HepG2 (cell line): ENCODE results near the gene SMIM29. TPM values are rescaled to one million over a fixed set of nuclear protein-coding genes. Genes with fewer than 3 reads are reported as not detected.

Experiments used
- ATAC-seq: fragments of 200-7000 bp; cut with Tn5 transposase; 3 replicates; pipeline ENCODE4 v1.9.1; 2020; ENCODE audit warnings: mild to moderate bottlenecking, moderate library complexity
- BruUV-seq: library from RNA; stranded (reverse); fragments of 400-500 nt; replicated peaks from 2 replicates; lab custom pipeline; 2021; lab: Mats Ljungman, UMichigan
- CTCF ChIA-PET: fragments of 300-600 bp; formaldehyde crosslinking; extraction: SDS; loops from one replicate; lab custom pipeline; 2021; ENCODE audit warnings: low total read pairs, inconsistent platforms, low intra/inter-chr PET ratio; lab: Yijun Ruan, JAX
- POLR2A ChIA-PET: fragments of 350-600 bp; sonication (Branson Sonifier 250); formaldehyde crosslinking; loops from one replicate; lab custom pipeline; 2020; ENCODE audit warnings: antibody characterized with exemption, inconsistent platforms; lab: Yijun Ruan, JAX
- DNase-seq: peaks from one replicate; pipeline ENCODE4 v3.0.0-alpha.2; 2015; ENCODE audit warnings: low spot score
- FAIRE-seq: peaks from 3 replicates; lab custom pipeline; 2011; peaks lifted over from hg19 to GRCh38; lab: Jason Lieb, UNC
- H2AFZ ChIP-seq: one replicate; pipeline ENCODE4 v1.6.1; 2011; ENCODE audit warnings: low read length, inconsistent platforms
- H3K27ac ChIP-seq: fragments of 300-600 bp; 3 replicates; pipeline ENCODE4 v1.8.0; 2011; ENCODE audit warnings: mixed run types, mild to moderate bottlenecking, mixed read lengths, low read length, inconsistent platforms; ENCODE audit not compliant: insufficient read depth; ENCODE audit errors: extremely low read length
- H3K27me3 ChIP-seq, 2 experiments: fragments of 200-600 bp in 1 of 2; 2 replicates in 1 of 2; 3 replicates in 1 of 2; pipeline versions ENCODE4 v1.6.0 to v1.8.0; 2011; ENCODE audit warnings: low read length in 2 of 2, mild to moderate bottlenecking in 2 of 2, moderate library complexity in 2 of 2, inconsistent platforms in 1 of 2; ENCODE audit not compliant: insufficient read depth in 2 of 2, control insufficient read depth in 1 of 2
- H3K36me3 ChIP-seq, 2 experiments: fragments of 200-600 bp in 1 of 2; replicated peaks in 1 of 2; 2 replicates in 1 of 2; 3 replicates in 1 of 2; pipeline versions ENCODE4 v1.5.1 to v1.8.0; 2011; ENCODE audit warnings: low read length in 2 of 2, inconsistent platforms in 1 of 2; ENCODE audit not compliant: insufficient read depth in 2 of 2, control insufficient read depth in 1 of 2
- H3K4me1 ChIP-seq: 2 replicates; pipeline ENCODE4 v1.5.1; 2012; ENCODE audit warnings: low read length, inconsistent platforms; ENCODE audit not compliant: insufficient read depth
- H3K4me2 ChIP-seq: 2 replicates; pipeline ENCODE4 v1.6.0; 2011; ENCODE audit warnings: low read depth, low read length, inconsistent platforms
- H3K4me3 ChIP-seq, 3 experiments: fragments of 200-600 bp in 1 of 3; sonication (generic), shearing (Covaris generic) in 1 of 3; replicated peaks in 1 of 3; 2 replicates each; pipeline ENCODE4 v1.5.1; 2011 to 2016; ENCODE audit warnings: low read length in 3 of 3, inconsistent platforms in 2 of 3, low read depth in 2 of 3, mild to moderate bottlenecking in 2 of 3, control low read depth in 1 of 3, mixed read lengths in 1 of 3; ENCODE audit not compliant: insufficient read depth in 1 of 3
- H3K79me2 ChIP-seq: one replicate; pipeline ENCODE4 v1.6.1; 2011; ENCODE audit warnings: low read length, inconsistent platforms; ENCODE audit not compliant: insufficient read depth
- H3K9ac ChIP-seq: 2 replicates; pipeline ENCODE4 v1.6.0; 2011; ENCODE audit warnings: mild to moderate bottlenecking, low read depth, low read length, inconsistent platforms; ENCODE audit not compliant: insufficient read depth
- H3K9me3 ChIP-seq: 2 replicates; pipeline ENCODE4 v1.5.1; 2012; ENCODE audit warnings: mild to moderate bottlenecking, low read length
- H4K20me1 ChIP-seq: 2 replicates; pipeline ENCODE4 v1.6.0; 2011; ENCODE audit warnings: inconsistent platforms, mild to moderate bottlenecking, low read length, moderate library complexity; ENCODE audit not compliant: insufficient read depth
- ARNT2 ChIP-seq: sonication (generic); formaldehyde crosslinking; IDR thresholded peaks from 2 replicates; pipeline ENCODE4 v1.8.0; 2022; ENCODE audit warnings: mild to moderate bottlenecking, low read depth, missing genetic modification reagents, moderate library complexity
- ATF7 ChIP-seq, 2 experiments: fragments of 450-650 bp in 1 of 2; sonication (generic) in 1 of 2; formaldehyde crosslinking in 1 of 2; IDR thresholded peaks; 2 replicates each; pipeline versions ENCODE4 v1.4.0 to v1.6.1; 2016 to 2020; ENCODE audit warnings: antibody characterized with exemption in 1 of 2, mild to moderate bottlenecking in 1 of 2, missing genetic modification reagents in 1 of 2
- CREB1 ChIP-seq, 2 experiments: fragments of 450-650 bp in 1 of 2; IDR thresholded peaks; 2 replicates each; pipeline ENCODE4 v1.6.1; 2016 to 2017; ENCODE audit warnings: control low read depth in 1 of 2, mild to moderate bottlenecking in 1 of 2, missing compliant biosample characterization in 1 of 2, missing genetic modification characterization in 1 of 2
- MLLT10 ChIP-seq: sonication (generic); formaldehyde crosslinking; IDR thresholded peaks from 2 replicates; pipeline ENCODE4 v1.4.0; 2020; ENCODE audit warnings: missing genetic modification reagents
- TMF1 ChIP-seq: sonication (generic); formaldehyde crosslinking; IDR thresholded peaks from 2 replicates; pipeline ENCODE4 v1.8.1; 2022; ENCODE audit warnings: low read depth, missing genetic modification reagents
- ZNF224 ChIP-seq: sonication (generic); formaldehyde crosslinking; IDR thresholded peaks from 2 replicates; pipeline ENCODE4 v1.5.0; 2020; ENCODE audit warnings: mild to moderate bottlenecking, missing genetic modification reagents
- ZNF275 ChIP-seq: sonication (generic); formaldehyde crosslinking; IDR thresholded peaks from 2 replicates; pipeline ENCODE4 v1.8.0; 2022; ENCODE audit warnings: missing genetic modification reagents, mild to moderate bottlenecking, inconsistent platforms, borderline replicate concordance
- WGBS: methylation state at CpG from one replicate; pipeline ENCODE4 v1.1.6; 2017; ENCODE audit warnings: low lambda C conversion rate; 5-methylcytosine and 5-hydroxymethylcytosine counted together
- in situ Hi-C: cut with HindIII; loops from 2 replicates; pipeline ENCODE4 v1.10.0; 2017; ENCODE audit warnings: low pct_unique_long_range_greater_than_20kb; ENCODE audit not compliant: extremely low pct_ligation_motif_present
- intact Hi-C: fragments of 100-400 bp; cut with micrococcal nuclease; formaldehyde crosslinking; loops from one replicate; pipeline ENCODE4 v1.10.0; 2022; ENCODE audit not compliant: unreplicated experiment
- polyA plus RNA-seq, 8 experiments: library from polyadenylated mRNA; depleted of rRNA in 3 of 8; stranded (reverse) in 7 of 8; unstranded in 1 of 8; fragments of >200 nt; fragmentation: Illumina TruSeq in 4 of 8; extraction: Trizol in 4 of 8; gene quantifications; 2 replicates each; pipeline versions ENCODE4 v1.2.1 to v1.2.3, GENCODE V29; 2011 to 2016; ENCODE audit warnings: low read depth in 4 of 8, missing spikeins in 1 of 8, mixed read lengths in 1 of 8; ENCODE audit not compliant: insufficient read depth in 1 of 8
- total RNA-seq, 5 experiments: library from RNA; depleted of rRNA; stranded (reverse); fragments of >200 nt; fragmentation: Illumina TruSeq; extraction: Trizol; gene quantifications; 2 replicates each; pipeline ENCODE4 v1.2.3, GENCODE V29; 2016; ENCODE audit warnings: low read depth in 1 of 5

SMIM29 gene
- total and polyA plus RNA-seq, 2 of the 13 experiments (the other 11 are each of a cell fraction or from before 2014, with no cell fraction given) = 8.8 to 15.3 TPM

- ChIA-PET POLR2A (interaction anchor here (1.5 to 2.4 kb wide), 2 partner anchors 35 to 213 kb away, joined by 4 to 6 read pairs; partner anchors contain the start of gene HMGA1), CTCF (no interaction called here)
- FAIRE-seq (no peak), ATAC-seq (no peak), DNase-seq (no peak)
- Histone ChIP-seq H3K36me3 (no peaks in the 10 kb centered on the region), H3K9me3 (no peaks in the 10 kb centered on the region), H3K4me2 (no peak overlapping the region), H2AFZ (no peak overlapping the region), H3K79me2 (no peaks in the 10 kb centered on the region), H3K27ac (no peak overlapping the region), H3K27me3 (peaks cover 2 to 10% of the 10 kb centered on the region in 2 experiments; a peak in 3 of 5 replicates), H3K4me3 (no peak overlapping the region), H3K9ac (no peak overlapping the region), H4K20me1 (no peaks in the 10 kb centered on the region), H3K4me1 (peaks cover 10% of the 10 kb centered on the region; the same call in 1 of the 2 replicates)
- peak; percentile 1; the same call in 1 of the 2 replicates for TF ChIP-seq CREB1 (IDR thresholded peaks at IDR 0.05)
- TF ChIP-seq CREB1 (CRISPR knock-in tag; IDR thresholded peaks at IDR 0.05) = no peak
- TF ChIP-seq ARNT2 (CRISPR knock-in tag) = no peak
- TF ChIP-seq ZNF275 (CRISPR knock-in tag) = no peak
- no peak for TF ChIP-seq TMF1 (CRISPR knock-in tag)
- no peak for TF ChIP-seq ZNF224 (CRISPR knock-in tag)
- TF ChIP-seq ATF7 (IDR thresholded peaks at IDR 0.05) = peak; percentile 72; the same call in 1 of the 2 replicates
- no peak for TF ChIP-seq ATF7 (CRISPR knock-in tag; IDR thresholded peaks at IDR 0.05)
- TF ChIP-seq MLLT10 (CRISPR knock-in tag) = no peak
- in situ Hi-C loops = no loop called here
- BruUV-seq = no TSS peak
- intact Hi-C loops = loop anchor here (2.0 kb wide), 1 partner anchor 35 kb away; the partner anchor contains the start of gene HMGA1
- 71% methylated on average over 4 of the region's 4 CpGs for WGBS
These were observed 47.2 kb downstream of the SMIM29 start for GRCh38 chr6:34201455-34202107.
